ENCODE data around the gene RASA3.
"Not testable (repeated sequence)": the region's sequence is repeated elsewhere in the genome, so short reads cannot be mapped to it uniquely, and the experiment has no call there.

Gene RASA3

DNA sequence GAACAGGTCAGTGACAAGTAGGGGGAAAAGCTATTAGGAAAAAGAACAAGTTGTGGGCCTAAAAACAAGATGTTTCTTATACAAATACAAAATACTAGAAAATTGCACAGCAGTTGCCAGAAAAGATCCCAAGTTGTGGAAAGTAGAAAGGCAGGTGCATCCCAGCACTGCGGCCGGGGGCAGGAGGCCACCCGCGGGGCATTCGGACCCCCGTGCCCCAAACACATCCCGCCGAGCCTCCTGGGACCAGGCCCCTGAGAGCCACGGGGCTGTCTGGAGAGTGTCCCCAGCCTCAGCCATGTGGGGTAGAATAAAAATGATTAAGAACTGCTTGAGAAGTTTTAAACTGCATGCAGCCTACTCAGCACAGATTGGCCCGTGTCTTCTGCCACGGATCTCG, 11.4 kb downstream of the RASA3 start:
- WGBS, 2 experiments = 91 to 96% methylated on average over 12 of the region's 12 CpGs
- H3K36me3 ChIP-seq (ENCODE audit: control insufficient read depth, insufficient read depth, low read length) = no peaks in the 10 kb centered on the region
- H3K9me3 ChIP-seq (ENCODE audit: control insufficient read depth, low read length) = no peaks in the 10 kb centered on the region
- peak overlapping the region; percentile 60 for H3K27ac ChIP-seq (ENCODE audit: insufficient read depth, low read depth, low read length, poor library complexity, severe bottlenecking)
- H3K4me3 ChIP-seq (ENCODE audit: insufficient read depth, low read depth, low read length) = no peak overlapping the region
- no peaks in the 10 kb centered on the region for H3K27me3 ChIP-seq (ENCODE audit: control insufficient read depth, insufficient read depth, low read length, poor library complexity, severe bottlenecking)
- H3K4me1 ChIP-seq (ENCODE audit: control insufficient read depth, insufficient read depth, low read length) = peaks cover 26% of the 10 kb centered on the region

DNA sequence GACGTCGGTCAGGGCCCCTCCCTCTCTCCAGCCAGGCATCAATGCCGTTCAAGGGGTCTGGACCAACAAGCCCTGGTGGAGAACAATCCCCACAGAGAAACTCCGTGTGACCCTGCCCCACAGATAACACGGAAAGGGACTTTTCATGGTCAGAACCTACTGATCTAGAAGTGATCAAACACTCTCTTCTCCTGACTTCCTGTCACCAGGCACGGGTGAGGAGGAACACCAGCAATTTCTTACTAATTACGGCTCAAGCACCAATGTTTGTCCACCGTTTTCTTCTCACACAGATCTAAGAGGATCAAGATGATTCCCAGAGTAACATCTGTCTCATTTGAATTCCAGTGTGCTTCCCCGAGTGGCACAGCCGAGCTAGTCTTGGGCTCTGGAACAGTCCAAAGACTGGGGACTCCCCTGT, 11.8 kb downstream of the RASA3 start:
- Histone ChIP-seq H3K9me3 (ENCODE audit: control insufficient read depth, low read length) (no peaks in the 10 kb centered on the region), H3K4me3 (ENCODE audit: insufficient read depth, low read depth, low read length) (no peak overlapping the region), H3K27ac (ENCODE audit: insufficient read depth, low read depth, low read length, poor library complexity, severe bottlenecking) (peak overlapping the region; percentile 60), H3K27me3 (ENCODE audit: control insufficient read depth, insufficient read depth, low read length, poor library complexity, severe bottlenecking) (no peaks in the 10 kb centered on the region), H3K4me1 (ENCODE audit: control insufficient read depth, insufficient read depth, low read length) (peaks cover 26% of the 10 kb centered on the region), H3K36me3 (ENCODE audit: control insufficient read depth, insufficient read depth, low read length) (no peaks in the 10 kb centered on the region)
- 51 to 54% methylated on average over 10 of the region's 10 CpGs for WGBS, 2 experiments

DNA sequence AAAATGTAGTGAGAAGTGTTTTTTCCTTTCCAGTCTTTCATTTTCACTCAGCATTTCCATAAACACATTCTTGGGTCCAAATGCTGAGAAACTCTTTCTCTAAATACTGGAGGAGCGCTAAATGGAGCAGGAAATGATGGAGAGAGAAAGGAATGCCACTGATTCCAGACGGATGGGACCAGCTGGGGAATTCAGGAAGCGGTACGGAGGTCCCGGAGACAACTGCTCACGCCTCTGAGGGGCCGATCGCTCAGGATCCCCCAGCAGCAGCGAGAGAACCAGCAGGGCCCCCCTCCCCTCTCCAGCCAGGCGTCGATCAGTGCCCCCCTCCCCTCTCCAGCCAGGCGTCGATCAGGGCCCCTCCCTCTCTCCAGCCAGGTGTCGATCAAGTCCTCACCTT, 13.2 kb downstream of the RASA3 start:
- H3K27me3 ChIP-seq (ENCODE audit: control insufficient read depth, insufficient read depth, low read length, poor library complexity, severe bottlenecking) = no peaks in the 10 kb centered on the region
- peaks cover 26% of the 10 kb centered on the region for H3K4me1 ChIP-seq (ENCODE audit: control insufficient read depth, insufficient read depth, low read length)
- H3K27ac ChIP-seq (ENCODE audit: insufficient read depth, low read depth, low read length, poor library complexity, severe bottlenecking) = peak overlapping the region; percentile 82
- H3K4me3 ChIP-seq (ENCODE audit: insufficient read depth, low read depth, low read length) = no peak overlapping the region
- WGBS, 2 experiments = 4 to 5% methylated on average over 14 of the region's 14 CpGs
- H3K9me3 ChIP-seq (ENCODE audit: control insufficient read depth, low read length) = no peaks in the 10 kb centered on the region
- H3K36me3 ChIP-seq (ENCODE audit: control insufficient read depth, insufficient read depth, low read length) = no peaks in the 10 kb centered on the region

DNA sequence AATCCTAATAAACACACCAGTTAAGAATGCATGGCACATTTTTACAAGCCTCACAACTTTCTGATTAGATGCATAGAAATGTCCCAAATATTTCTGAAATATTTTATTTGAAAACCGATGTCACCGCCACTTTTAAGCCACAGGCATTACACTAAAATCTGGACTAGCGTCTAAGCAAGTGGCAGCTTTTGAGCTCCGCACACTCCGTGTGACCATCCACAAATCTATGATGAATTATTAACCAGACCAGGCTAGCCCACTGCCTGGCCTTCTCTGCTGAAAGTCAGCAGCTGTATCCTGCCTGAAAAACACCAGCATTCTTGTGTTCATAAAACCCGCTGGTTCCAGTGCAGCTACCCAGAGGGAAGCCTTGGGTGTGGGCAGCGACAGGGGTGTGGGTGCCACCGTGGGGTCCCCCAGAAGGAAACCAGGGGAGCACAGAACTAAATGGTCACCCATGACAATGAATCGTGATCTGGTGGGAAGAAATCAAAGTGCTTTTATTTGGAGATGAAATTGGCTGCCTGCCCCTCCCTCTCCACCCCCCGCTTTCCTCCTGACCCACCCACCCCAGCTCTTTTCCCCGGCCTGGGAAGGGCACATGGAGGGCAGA, 13.8 kb downstream of the RASA3 start:
- Histone ChIP-seq H3K4me3 (ENCODE audit: insufficient read depth, low read depth, low read length) (no peak overlapping the region), H3K27me3 (ENCODE audit: control insufficient read depth, insufficient read depth, low read length, poor library complexity, severe bottlenecking) (no peaks in the 10 kb centered on the region), H3K4me1 (ENCODE audit: control insufficient read depth, insufficient read depth, low read length) (peaks cover 26% of the 10 kb centered on the region), H3K36me3 (ENCODE audit: control insufficient read depth, insufficient read depth, low read length) (no peaks in the 10 kb centered on the region), H3K9me3 (ENCODE audit: control insufficient read depth, low read length) (no peaks in the 10 kb centered on the region), H3K27ac (ENCODE audit: insufficient read depth, low read depth, low read length, poor library complexity, severe bottlenecking) (peak overlapping the region; percentile 82)
- 54 to 58% methylated on average over 9 to 11 of the region's 11 CpGs for WGBS, 2 experiments

DNA sequence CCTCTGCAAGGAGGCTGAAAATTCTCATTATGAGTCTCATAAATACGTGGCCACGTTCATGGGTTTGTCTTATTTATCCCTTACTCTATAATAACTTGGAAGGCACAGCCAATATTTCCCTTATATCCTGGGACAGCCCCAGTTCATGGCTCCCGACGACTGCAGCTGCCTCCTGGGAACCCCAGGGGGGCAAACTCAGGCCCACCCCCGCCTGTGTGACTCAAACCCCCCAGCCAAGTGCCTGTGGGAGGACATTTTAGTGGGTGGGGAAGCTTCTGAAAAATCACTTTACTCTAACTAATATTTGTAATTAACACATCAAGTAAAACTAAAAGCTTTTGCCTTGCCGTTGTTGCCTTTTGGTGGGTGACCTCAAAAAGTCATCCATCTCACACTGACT, 14.3 kb downstream of the RASA3 start:
- no peak overlapping the region for H3K4me3 ChIP-seq (ENCODE audit: insufficient read depth, low read depth, low read length)
- H3K4me1 ChIP-seq (ENCODE audit: control insufficient read depth, insufficient read depth, low read length) = peaks cover 28% of the 10 kb centered on the region
- no peaks in the 10 kb centered on the region for H3K9me3 ChIP-seq (ENCODE audit: control insufficient read depth, low read length)
- H3K27ac ChIP-seq (ENCODE audit: insufficient read depth, low read depth, low read length, poor library complexity, severe bottlenecking) = no peak overlapping the region
- no peaks in the 10 kb centered on the region for H3K27me3 ChIP-seq (ENCODE audit: control insufficient read depth, insufficient read depth, low read length, poor library complexity, severe bottlenecking)
- WGBS, 2 experiments = 79 to 82% methylated on average over 6 of the region's 6 CpGs
- no peaks in the 10 kb centered on the region for H3K36me3 ChIP-seq (ENCODE audit: control insufficient read depth, insufficient read depth, low read length)

DNA sequence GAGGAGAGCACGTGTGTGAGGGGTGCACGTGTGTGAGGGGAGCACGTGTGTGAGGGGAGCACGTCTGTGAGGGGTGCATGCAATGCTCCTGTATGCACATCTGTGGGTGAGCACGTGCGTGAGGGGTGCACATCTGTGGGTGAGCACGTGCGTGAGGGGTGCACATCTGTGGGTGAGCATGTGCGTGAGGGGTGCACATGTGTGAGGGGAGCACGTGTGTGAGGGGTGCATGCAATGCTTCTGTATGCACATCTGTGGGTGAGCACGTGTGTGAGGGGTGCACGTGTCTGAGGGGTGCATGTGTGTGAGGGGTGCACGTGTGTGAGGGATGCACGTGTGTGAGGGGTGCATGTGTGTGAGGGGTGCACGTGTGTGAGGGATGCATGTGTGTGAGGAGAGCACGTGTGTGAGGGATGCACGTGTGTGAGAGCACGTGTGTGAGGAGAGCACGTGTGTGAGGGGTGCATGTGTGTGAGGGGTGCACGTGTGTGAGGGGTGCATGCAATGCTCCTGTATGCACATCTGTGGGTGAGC, 15.0 kb downstream of the RASA3 start:
- H3K4me1 ChIP-seq (ENCODE audit: control insufficient read depth, insufficient read depth, low read length) = peaks cover 34% of the 10 kb centered on the region
- H3K9me3 ChIP-seq (ENCODE audit: control insufficient read depth, low read length); H3K36me3 ChIP-seq (ENCODE audit: control insufficient read depth, insufficient read depth, low read length); H3K4me3 ChIP-seq (ENCODE audit: insufficient read depth, low read depth, low read length); H3K27me3 ChIP-seq (ENCODE audit: control insufficient read depth, insufficient read depth, low read length, poor library complexity, severe bottlenecking); H3K27ac ChIP-seq (ENCODE audit: insufficient read depth, low read depth, low read length, poor library complexity, severe bottlenecking): not testable (repeated sequence)
- WGBS, 2 experiments = 95 to 96% methylated on average over 20 of the region's 20 CpGs

DNA sequence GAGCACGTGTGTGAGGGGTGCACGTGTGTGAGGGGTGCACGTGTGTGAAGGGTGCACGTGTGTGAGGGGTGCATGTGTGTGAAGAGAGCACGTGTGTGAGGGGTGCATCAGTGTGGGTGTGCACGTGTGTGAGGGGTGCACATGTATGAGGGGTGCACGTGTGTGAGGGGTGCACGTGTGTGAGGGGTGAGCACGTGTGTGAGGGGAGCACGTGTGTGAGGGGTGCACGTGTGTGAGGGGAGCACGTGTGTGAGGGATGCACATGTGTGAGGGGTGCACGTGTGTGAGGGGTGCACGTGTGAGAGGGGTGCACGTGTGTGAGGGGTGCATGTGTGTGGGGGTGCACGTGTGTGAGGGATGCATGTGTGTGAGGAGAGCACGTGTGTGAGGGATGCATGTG, 15.7 kb downstream of the RASA3 start:
- Histone ChIP-seq H3K36me3 (ENCODE audit: control insufficient read depth, insufficient read depth, low read length) (no peaks in the 10 kb centered on the region), H3K27me3 (ENCODE audit: control insufficient read depth, insufficient read depth, low read length, poor library complexity, severe bottlenecking) (no peaks in the 10 kb centered on the region), H3K27ac (ENCODE audit: insufficient read depth, low read depth, low read length, poor library complexity, severe bottlenecking) (no peak overlapping the region), H3K4me1 (ENCODE audit: control insufficient read depth, insufficient read depth, low read length) (peaks cover 33% of the 10 kb centered on the region), H3K9me3 (ENCODE audit: control insufficient read depth, low read length) (no peaks in the 10 kb centered on the region), H3K4me3 (ENCODE audit: insufficient read depth, low read depth, low read length) (no peak overlapping the region)
- WGBS, 2 experiments = 97% methylated on average over 17 of the region's 17 CpGs

DNA sequence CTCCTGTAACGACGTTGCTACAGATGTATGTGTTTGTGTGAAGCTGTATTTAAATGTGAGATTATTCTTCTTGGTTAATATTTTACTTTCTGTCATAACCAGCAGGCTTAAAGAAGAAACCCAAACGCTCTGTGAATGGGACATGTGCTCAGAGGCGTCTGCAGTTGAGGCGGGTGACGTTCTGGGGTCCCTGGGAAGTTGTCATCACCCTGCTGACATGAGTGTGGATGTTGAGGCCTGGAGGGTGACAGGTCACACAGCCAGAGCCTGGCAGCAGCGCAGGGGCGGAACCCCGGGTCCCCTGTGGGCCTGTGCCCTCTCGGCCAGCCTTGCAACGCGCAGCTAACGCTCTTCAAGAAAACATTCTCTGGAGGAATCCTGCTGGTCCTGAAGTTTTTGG, 16.6 kb downstream of the RASA3 start:
- no peak overlapping the region for H3K27ac ChIP-seq (ENCODE audit: insufficient read depth, low read depth, low read length, poor library complexity, severe bottlenecking)
- 94% methylated on average over 13 of the region's 13 CpGs for WGBS, 2 experiments
- no peaks in the 10 kb centered on the region for H3K9me3 ChIP-seq (ENCODE audit: control insufficient read depth, low read length)
- no peak overlapping the region for H3K4me3 ChIP-seq (ENCODE audit: insufficient read depth, low read depth, low read length)
- H3K27me3 ChIP-seq (ENCODE audit: control insufficient read depth, insufficient read depth, low read length, poor library complexity, severe bottlenecking) = no peaks in the 10 kb centered on the region
- no peaks in the 10 kb centered on the region for H3K36me3 ChIP-seq (ENCODE audit: control insufficient read depth, insufficient read depth, low read length)
- H3K4me1 ChIP-seq (ENCODE audit: control insufficient read depth, insufficient read depth, low read length) = peaks cover 27% of the 10 kb centered on the region

DNA sequence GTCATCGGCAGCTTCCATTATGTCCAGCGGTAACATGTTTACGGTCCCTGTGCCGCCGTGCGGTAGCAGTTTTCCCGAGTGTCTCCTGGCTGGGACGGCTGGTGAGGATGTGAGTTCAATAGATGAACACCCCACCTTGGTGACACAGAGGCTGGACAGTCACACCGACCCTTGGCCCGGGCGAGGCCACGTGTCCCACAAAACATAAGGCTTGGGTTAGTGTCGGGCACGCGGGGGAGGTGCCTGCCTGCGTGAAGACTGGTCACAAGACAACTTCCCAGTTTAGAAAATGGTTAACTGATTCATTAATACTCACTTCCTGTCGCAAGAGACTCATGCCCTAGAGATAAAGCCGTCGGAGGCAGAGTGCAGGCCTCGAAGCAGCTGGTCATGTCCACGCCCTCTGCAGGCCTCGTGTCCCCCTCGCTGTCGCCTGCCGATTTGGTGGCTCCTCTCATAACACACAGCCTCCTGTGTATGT, 17.2 kb downstream of the RASA3 start:
- Histone ChIP-seq H3K4me3 (ENCODE audit: insufficient read depth, low read depth, low read length) (no peak overlapping the region), H3K4me1 (ENCODE audit: control insufficient read depth, insufficient read depth, low read length) (peaks cover 28% of the 10 kb centered on the region), H3K27ac (ENCODE audit: insufficient read depth, low read depth, low read length, poor library complexity, severe bottlenecking) (no peak overlapping the region), H3K27me3 (ENCODE audit: control insufficient read depth, insufficient read depth, low read length, poor library complexity, severe bottlenecking) (no peaks in the 10 kb centered on the region), H3K9me3 (ENCODE audit: control insufficient read depth, low read length) (no peaks in the 10 kb centered on the region), H3K36me3 (ENCODE audit: control insufficient read depth, insufficient read depth, low read length) (no peaks in the 10 kb centered on the region)
- 92 to 93% methylated on average over 25 of the region's 25 CpGs for WGBS, 2 experiments

DNA sequence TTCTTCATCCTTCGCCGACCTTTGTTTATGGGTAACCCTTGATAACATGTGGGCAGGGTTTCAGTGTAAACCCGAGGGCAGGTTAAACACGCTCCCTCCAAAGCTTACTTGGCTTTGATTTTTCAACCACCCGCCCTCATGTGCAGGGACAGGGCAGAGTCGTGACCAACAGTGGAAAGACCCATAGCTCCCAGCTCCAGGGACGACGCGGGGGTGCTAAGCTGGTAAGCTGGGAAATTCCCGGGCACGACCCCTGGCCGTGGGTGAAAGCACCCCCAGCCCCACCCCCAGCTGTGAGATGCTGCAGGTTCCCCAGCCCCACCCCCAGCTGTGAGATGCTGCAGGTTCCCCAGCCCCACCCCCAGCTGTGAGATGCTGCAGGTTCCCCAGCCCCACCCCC, 17.8 kb downstream of the RASA3 start:
- peaks cover 34% of the 10 kb centered on the region for H3K4me1 ChIP-seq (ENCODE audit: control insufficient read depth, insufficient read depth, low read length)
- not testable (repeated sequence) for H3K27ac ChIP-seq (ENCODE audit: insufficient read depth, low read depth, low read length, poor library complexity, severe bottlenecking); H3K27me3 ChIP-seq (ENCODE audit: control insufficient read depth, insufficient read depth, low read length, poor library complexity, severe bottlenecking); H3K36me3 ChIP-seq (ENCODE audit: control insufficient read depth, insufficient read depth, low read length); H3K4me3 ChIP-seq (ENCODE audit: insufficient read depth, low read depth, low read length); H3K9me3 ChIP-seq (ENCODE audit: control insufficient read depth, low read length)
- 88 to 90% methylated on average over 12 of the region's 12 CpGs for WGBS, 2 experiments
